ENCODE measurements around the gene BAIAP2L1.
"Not testable (repeated sequence)": the region's sequence is repeated elsewhere in the genome, so short reads cannot be mapped to it uniquely, and the experiment has no call there.

Gene BAIAP2L1

GRCh38 chr7:98400542-98401340 is at the start of gene BAIAP2L1:
TSS of gene BAIAP2L1 (minus strand) at chr7:98401090. CDS start at chr7:98400852, 238 bp downstream.
- peak; percentile 88 for DNase-seq

- no peak for DNase-seq
These were observed 47.9 kb upstream of the BAIAP2L1 start for GRCh38 chr7:98448766-98449165.

DNA sequence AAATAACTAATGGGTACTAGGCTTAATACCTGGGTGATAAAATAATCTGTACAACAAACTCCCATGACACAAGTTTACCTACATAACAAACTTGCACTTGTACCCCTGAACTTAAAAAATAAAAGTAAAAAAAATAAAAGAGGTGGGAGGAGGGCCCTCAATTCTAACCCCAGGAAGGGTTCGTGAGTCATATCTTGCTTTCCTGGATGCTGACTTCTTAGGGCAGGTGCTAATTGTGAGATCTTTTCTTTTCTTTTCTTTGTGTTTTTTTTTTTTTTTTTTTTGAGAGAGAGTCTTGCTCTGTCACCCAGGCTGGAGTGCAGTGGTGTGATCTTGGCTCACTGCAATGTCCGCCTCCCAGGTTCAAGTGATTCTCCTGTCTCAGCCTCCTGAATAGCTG is 40.1 kb upstream of the BAIAP2L1 start:
- DNase-seq, result not testable (repeated sequence)

DNA sequence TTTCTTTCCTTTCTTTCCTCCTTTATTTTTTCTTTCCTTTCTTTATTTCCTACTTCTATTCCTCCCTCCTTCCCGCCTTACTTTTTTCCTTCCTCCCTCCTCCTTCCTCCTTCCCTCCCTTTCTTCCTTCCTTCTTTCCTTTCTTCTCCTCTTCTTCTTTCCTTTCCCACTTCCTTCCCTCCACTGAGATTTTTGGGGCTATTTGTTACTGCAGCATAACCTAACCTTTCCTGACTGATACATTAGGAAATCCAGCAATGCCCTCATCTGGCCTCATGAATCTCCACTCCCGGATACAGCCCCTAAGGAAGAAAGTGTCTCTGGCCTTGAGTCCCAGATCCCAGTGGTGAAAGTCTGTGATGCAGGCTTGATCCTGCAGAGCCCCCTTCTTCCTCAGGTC is 38.6 kb upstream of the BAIAP2L1 start:
- DNase-seq, result no peak

- DNase-seq, result no peak
These were observed 33.2 kb upstream of the BAIAP2L1 start for GRCh38 chr7:98434087-98434486.

GRCh38 chr7:98429799-98430198 is 28.9 kb upstream of the BAIAP2L1 start:
- DNase-seq, result no peak

- no peak for DNase-seq
These were observed 22.2 kb upstream of the BAIAP2L1 start for GRCh38 chr7:98423043-98423442.

- DNase-seq, result peak; percentile 75
These were observed 20.2 kb upstream of the BAIAP2L1 start for GRCh38 chr7:98420966-98421612.

GRCh38 chr7:98419988-98420387 is 19.1 kb upstream of the BAIAP2L1 start:
- not testable (repeated sequence) for DNase-seq

DNA sequence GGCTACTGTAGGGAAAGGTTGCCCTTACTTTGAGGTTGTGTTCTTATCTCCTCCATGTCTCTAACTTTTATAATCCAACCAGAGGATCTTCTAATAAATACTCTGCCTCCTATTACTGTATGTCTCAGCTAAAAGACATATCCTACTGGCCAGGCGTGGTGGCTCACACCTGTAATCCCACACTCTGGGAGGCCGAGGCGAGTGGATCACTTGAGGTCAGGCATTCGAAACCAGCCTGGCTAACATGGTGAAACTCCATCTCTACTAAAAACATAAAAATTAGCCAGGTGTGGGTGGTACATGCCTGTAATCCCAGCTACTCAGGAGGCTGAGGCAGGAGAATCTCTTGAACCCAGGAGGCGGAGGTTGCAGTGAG is 18.4 kb upstream of the BAIAP2L1 start:
- not testable (repeated sequence) for DNase-seq

- DNase-seq, result peak; percentile 62
These were observed 17.9 kb upstream of the BAIAP2L1 start for GRCh38 chr7:98418636-98419315.

DNA sequence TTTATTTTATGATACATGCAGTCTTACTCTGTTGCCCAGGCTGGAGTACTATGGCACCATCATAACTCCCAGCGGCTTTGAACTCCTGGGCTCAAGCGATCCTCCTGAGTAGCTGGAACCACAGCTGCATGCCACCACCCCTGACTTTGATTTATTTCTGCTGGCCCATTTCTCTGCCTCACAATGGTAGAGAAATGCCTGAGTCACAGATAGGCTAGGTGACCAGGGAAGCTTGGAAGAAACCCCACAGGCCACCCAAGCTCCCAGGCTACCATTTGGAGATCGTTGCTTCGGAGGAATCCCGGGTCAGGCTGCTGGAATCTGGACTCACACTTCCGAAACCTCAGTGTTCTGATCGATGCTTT is 17.4 kb upstream of the BAIAP2L1 start:
- DNase-seq, result no peak

DNA sequence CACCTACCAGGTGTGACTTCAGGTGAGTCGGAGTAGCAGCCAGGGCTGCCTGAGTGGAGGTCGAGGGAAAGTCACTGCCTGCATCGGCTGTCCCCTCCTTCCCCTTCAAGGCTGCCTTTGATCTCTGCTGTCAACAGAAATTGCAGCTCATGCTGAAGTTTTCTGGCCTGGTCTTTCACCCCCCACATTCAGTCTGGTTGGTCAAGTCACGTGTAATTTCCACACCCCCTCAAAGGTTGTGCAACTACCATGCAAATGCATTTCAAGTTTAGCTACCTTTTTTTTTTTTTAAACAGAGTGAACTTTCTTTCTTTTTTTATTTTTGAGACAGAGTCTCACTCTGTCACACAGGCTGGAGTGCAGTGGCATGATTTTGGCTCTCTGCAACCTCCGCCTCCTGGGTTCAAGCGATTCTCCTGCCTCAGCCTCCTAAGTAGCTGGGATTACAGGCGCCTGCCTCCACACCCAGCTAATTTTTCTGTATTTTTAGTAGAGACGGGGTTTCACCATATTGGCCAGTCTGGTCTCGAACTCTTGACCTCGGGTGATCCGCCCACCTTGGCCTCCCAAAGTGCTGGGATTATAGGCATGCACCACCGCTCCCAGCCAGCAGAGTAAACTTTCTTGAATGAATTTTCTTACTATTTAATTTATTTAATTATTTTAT is 16.8 kb upstream of the BAIAP2L1 start:
- DNase-seq, result not testable (repeated sequence)

GRCh38 chr7:98414205-98414900 is 13.5 kb upstream of the BAIAP2L1 start:
- DNase-seq, result no peak

GRCh38 chr7:98413655-98414054 is 12.8 kb upstream of the BAIAP2L1 start:
- DNase-seq, result not testable (repeated sequence)

- no peak for DNase-seq
These were observed 9.0 kb upstream of the BAIAP2L1 start for GRCh38 chr7:98409843-98410242.

DNA sequence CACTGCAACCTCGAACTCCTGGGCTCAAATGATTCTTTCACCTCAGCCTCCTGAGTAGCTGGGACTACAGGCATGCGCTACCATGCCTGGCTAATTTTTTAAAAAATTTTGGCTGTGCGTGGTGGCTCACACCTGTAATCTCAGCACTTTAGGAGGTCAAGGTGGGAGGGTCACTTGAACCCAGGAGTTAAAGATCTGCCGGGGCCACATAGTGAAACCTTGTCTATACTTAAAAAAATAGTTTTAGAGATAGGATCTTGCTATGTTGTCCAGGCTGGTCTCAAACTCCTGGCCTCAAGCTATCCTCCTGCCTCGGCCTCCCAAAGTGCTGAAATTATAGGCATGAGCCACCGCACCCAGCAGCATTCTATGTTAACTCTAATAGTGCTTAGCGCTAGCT is 7.3 kb upstream of the BAIAP2L1 start:
- DNase-seq, result not testable (repeated sequence)

GRCh38 chr7:98406827-98407226 is 5.9 kb upstream of the BAIAP2L1 start:
- no peak for DNase-seq

- no peak for DNase-seq
These were observed 4.0 kb upstream of the BAIAP2L1 start for GRCh38 chr7:98404840-98405239.

DNA sequence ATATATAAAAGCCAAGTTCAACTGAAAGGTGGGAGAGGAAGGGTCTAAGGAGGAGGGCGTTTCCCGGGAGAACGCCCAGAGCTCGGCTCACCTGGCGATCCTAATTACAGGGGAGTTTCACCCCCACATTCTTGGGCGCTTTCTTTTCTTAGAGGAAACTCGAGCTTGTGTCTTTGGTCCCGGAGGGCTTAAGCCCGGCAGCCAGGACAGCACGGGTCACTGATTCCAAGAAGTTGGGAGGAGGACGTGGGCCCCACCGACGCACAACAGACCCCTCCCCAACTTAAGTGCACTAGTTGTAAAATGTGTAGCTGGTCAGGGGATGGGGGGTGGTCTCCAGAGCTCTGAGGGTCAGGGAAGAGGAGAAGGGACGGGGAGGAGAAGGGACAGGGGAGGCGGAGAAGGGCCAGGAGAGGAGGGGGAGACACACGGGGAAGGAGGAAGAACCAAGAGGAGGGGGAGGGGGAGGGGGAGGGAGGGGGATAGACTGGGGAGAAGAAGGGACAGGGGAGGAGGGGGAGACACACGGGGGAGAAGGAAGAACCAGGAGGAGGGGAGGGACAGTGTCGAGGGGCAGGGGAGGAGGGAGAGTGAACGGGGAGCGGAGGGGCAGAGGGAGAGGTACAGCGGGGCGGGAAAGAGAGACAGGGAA is 874 bp downstream of the BAIAP2L1 start:
- no peak for DNase-seq

GRCh38 chr7:98399462-98399861 is 1.4 kb downstream of the BAIAP2L1 start:
- DNase-seq, result no peak

All from activated CD4-positive, alpha-beta T cell treated with anti-CD3 and anti-CD28 coated beads for 48 hours (primary cell).